UCSD-AML1 (cell line): ENCODE measurements around the gene BCHE.

Source experiments
- DNase-seq: peaks from one replicate; lab custom pipeline; 2025; ENCODE audit not compliant: unreplicated experiment; lab: John Stamatoyannopoulos, UW

The BCHE gene

GRCh38 chr3:165837058-165837525 lies at the start of gene BCHE:
BCHE (minus strand) TSS chr3:165837423; CDS start chr3:165831033, 6,390 bp downstream.
- DNase-seq = no peak

- DNase-seq = no peak
Observed at GRCh38 chr3:165885558-165886270, 48.5 kb upstream of the BCHE start.

GRCh38 chr3:165884518-165884917 lies 47.3 kb upstream of the BCHE start:
- DNase-seq = no peak

- no peak for DNase-seq
Observed at GRCh38 chr3:165883863-165884478, 46.7 kb upstream of the BCHE start.

GRCh38 chr3:165883117-165883516 lies 45.9 kb upstream of the BCHE start:
- DNase-seq = no peak

GRCh38 chr3:165875644-165876043 lies 38.4 kb upstream of the BCHE start:
- DNase-seq = no peak

- DNase-seq = no peak
Observed at GRCh38 chr3:165874663-165875489, 37.7 kb upstream of the BCHE start.

GRCh38 chr3:165868088-165868487 lies 30.9 kb upstream of the BCHE start:
- DNase-seq = no peak

GRCh38 chr3:165859061-165859460 lies 21.8 kb upstream of the BCHE start:
- no peak for DNase-seq

- DNase-seq = no peak
Observed at GRCh38 chr3:165855581-165855980, 18.4 kb upstream of the BCHE start.

GRCh38 chr3:165854696-165855095 lies 17.5 kb upstream of the BCHE start:
- DNase-seq = no peak

GRCh38 chr3:165852711-165853110 lies 15.5 kb upstream of the BCHE start:
- no peak for DNase-seq

- no peak for DNase-seq
Observed at GRCh38 chr3:165852191-165852590, 15.0 kb upstream of the BCHE start.

- no peak for DNase-seq
Observed at GRCh38 chr3:165846056-165846455, 8.8 kb upstream of the BCHE start.

GRCh38 chr3:165839296-165840076 lies 2.3 kb upstream of the BCHE start:
- DNase-seq = no peak

GRCh38 chr3:165837801-165838200 lies 578 bp upstream of the BCHE start:
- DNase-seq = no peak

- DNase-seq = no peak
Observed at GRCh38 chr3:165835431-165835830, 1.8 kb downstream of the BCHE start.

GRCh38 chr3:165830746-165831145 lies 6.5 kb downstream of the BCHE start:
- no peak for DNase-seq

GRCh38 chr3:165827883-165828282 lies 9.3 kb downstream of the BCHE start:
- no peak for DNase-seq

GRCh38 chr3:165827233-165827632 lies 10.0 kb downstream of the BCHE start:
- DNase-seq = no peak

- DNase-seq = no peak
Observed at GRCh38 chr3:165820671-165821123, 16.5 kb downstream of the BCHE start.
